NOMO-1 treated with DMSO at 0.1 percent for 48 hours (cell line): ENCODE measurements around the gene OR2S2.

Source experiments
- DNase-seq: peaks from one replicate; lab custom pipeline; 2025; ENCODE audit not compliant: unreplicated experiment; lab: John Stamatoyannopoulos, UW

Gene OR2S2

DNA sequence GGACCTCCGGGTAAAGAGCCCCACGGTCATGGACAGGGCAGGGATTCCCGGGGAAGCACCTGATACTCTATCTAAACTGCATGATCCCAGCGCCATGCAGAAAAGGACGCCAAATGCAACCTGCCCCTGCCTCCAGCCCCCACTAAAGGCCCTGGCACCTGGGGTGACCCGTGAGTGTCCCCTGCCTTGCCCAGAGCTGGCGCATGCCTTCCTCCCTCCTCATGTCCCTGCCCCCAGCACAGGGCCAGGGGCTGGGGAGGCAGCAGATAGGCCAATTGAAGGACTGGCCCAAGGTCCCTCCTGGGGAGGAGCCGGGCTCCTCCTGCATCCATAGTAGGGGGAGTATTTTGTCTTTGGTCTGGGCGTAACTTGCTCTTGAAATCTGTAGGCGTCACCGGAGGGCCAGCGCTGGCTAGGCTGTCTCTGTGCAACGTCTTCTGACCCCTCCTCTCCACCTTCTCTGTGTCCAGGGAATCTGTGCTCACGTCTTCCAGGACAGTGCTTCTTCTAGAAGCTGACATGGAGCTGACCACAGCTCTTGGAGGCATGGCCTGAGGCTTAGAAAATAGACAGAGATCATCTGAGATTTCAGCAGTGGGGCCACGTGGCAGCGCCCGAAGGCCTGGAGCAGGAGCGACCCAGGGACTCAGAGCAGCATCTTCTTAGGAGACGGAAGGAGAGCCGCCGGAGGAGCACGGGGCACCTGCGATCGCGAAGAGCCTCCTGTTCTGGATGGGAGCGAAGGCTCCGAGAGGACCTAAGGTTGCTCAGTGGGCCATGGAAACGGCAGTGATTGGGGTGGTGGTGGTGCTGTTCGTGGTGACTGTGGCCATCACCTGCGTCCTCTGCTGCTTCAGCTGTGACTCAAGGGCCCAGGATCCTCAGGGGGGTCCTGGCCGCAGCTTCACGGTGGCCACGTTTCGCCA, 48.0 kb downstream of the OR2S2 start:
- DNase-seq = no peak

DNA sequence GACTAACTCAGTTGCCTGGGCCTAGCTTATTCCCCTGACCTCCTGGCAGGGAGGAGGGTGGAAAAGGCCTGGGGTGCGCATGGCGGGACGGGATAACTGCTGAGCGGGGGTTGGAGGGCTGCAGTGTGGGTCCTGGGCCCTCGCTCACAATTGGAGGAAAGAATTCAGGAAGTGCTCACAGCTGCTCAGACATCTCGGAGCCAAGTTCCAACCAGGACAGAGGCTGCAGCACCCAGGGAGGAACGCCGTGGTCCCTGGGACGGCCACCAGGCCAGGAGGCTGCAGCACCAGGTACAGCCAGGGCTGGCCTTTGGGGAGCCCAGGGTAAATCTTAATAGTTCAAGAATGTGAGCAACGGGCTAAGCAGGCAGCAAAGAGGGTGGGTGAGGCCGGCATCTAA, 48.7 kb downstream of the OR2S2 start, which contains the start of gene SPAAR:
TSS of gene SPAAR (plus strand) at position 217 of the 400 bp plus-strand sequence. CDS start 974 bp downstream, outside the sequence.
- no peak for DNase-seq

DNA sequence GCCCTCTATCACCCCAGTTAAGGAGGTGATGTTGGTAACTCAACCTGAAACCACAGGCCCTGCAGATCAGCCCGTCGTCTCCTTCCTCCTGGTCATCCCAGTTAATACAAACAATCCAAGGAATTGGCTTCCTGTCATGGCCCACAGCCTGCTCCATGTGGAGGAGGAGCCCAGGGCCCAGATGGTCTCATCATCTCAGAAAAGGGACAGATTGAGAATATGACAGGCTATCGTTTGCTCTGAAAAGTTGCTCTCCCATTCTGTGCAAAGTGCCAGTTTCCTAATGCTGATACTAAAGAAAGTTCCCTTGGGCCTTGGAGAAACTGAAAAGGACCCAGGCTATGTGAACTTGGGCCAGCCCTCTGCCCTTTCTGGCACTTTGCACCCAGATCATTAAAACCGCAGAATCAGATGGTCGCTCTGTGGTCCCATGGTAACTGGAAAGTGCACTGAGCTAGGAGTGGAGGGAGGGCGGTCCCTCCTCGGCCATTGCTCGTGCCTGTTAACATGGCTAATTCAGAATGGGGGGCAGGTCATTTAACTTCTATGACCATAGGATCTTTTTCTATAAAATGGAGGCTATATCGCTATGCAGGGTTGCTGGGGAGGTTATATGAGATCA, 49.3 kb downstream of the OR2S2 start:
- DNase-seq = no peak

DNA sequence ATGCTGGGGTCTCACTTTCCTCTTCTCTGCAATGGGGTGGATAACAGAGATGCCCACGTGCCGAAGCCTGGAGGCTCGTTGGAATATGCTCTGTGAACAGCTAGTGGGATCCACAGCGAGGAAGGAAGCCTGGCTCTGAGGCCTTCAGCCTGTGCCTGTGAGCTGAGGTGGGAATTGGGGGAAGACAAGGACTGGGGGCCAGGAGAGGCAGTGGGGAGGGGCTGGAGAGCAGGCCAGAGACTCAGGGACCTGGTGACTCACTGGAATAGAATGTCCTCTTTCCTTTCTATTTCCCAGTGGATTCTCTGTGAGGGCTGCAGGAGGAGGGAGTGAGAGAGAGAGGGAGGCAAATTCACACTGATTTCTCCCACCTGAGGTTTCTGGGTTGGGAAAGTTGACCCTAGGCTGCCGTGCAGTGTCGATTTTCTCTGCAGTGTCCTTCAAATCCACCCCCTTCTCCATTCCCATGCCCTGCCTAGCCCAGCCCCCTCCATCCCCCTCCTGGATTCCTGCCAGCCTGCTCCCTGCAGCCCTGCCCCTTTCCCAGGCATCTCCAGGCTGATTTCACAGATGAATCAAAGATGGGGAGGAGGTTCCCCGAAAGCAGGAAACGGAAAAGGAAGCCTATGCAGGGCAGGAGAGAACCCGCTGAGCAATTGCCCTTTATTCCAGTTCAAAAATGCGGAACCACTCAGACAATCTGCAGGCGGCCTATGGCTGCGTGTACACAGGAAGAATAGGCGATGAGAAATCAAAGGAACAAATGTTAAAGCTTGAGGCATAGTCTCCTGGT, 50.0 kb downstream of the OR2S2 start:
- peak; percentile 22 for DNase-seq
